ENCODE measurements around the gene KPNB1. TPM values are rescaled to one million over a fixed set of nuclear protein-coding genes. Genes with fewer than 3 reads are reported as not detected.

The KPNB1 gene
- polyA plus RNA-seq, 1 donor from 2014 or later = 117 TPM

DNA sequence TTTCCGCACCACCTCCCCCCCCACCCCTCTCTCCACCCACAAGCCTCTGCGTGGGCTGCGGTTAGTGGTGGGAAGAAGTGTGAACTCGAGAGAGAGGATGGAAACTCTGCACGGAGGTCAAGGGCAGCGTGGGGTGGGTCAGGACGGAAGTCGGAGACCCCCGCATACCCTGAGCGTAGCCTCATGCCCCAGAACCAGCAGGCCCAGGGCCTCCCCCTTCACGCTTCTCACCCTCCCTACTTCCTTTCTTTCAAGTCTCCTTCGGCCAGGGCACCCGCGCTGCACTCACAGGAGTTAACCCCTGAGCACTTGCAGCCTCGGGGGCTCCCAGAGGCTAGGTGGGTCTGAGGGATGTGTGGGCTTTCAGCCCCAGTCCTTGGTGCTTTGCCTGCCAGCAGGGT is 53.5 kb downstream of the KPNB1 start:
- TF ChIP-seq MXI1 (conservative IDR thresholded peaks at IDR 0.05; ENCODE audit: poor library complexity, severe bottlenecking) (no peak), SMC3 (conservative IDR thresholded peaks at IDR 0.05; ENCODE audit: poor library complexity) (no peak)
- TF ChIP-seq, protein P1, sequence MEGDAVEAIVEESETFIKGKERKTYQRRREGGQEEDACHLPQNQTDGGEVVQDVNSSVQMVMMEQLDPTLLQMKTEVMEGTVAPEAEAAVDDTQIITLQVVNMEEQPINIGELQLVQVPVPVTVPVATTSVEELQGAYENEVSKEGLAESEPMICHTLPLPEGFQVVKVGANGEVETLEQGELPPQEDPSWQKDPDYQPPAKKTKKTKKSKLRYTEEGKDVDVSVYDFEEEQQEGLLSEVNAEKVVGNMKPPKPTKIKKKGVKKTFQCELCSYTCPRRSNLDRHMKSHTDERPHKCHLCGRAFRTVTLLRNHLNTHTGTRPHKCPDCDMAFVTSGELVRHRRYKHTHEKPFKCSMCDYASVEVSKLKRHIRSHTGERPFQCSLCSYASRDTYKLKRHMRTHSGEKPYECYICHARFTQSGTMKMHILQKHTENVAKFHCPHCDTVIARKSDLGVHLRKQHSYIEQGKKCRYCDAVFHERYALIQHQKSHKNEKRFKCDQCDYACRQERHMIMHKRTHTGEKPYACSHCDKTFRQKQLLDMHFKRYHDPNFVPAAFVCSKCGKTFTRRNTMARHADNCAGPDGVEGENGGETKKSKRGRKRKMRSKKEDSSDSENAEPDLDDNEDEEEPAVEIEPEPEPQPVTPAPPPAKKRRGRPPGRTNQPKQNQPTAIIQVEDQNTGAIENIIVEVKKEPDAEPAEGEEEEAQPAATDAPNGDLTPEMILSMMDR (IDR thresholded peaks at IDR 0.05; ENCODE audit: poor library complexity, severe bottlenecking) = no peak

GRCh38 chr17:47703671-47704070 is 54.0 kb downstream of the KPNB1 start:
- H4K20me1 ChIP-seq (ENCODE audit: insufficient read depth) = no peaks in the 10 kb centered on the region
- no peaks in the 10 kb centered on the region for H3K79me2 ChIP-seq (replicated peaks; ENCODE audit: insufficient read depth, low read length)
- no peaks in the 10 kb centered on the region for H3F3A ChIP-seq (ENCODE audit: insufficient read depth, low read length, poor library complexity, severe bottlenecking)

More for the DNA sequence above, 53.5 kb downstream of the KPNB1 start:
- Histone ChIP-seq H3F3A (ENCODE audit: insufficient read depth, low read length, poor library complexity, severe bottlenecking) (no peaks in the 10 kb centered on the region), H3K9ac (ENCODE audit: low read length) (no peak overlapping the region), H3K79me2 (replicated peaks; ENCODE audit: insufficient read depth, low read length) (no peaks in the 10 kb centered on the region), H3K27ac (ENCODE audit: low read length) (no peak overlapping the region), H2AFZ (ENCODE audit: low read depth, low read length) (no peak overlapping the region), H3K27me3 (ENCODE audit: insufficient read depth, low read depth, low read length) (no peaks in the 10 kb centered on the region), H3K4me2 (ENCODE audit: low read length) (no peak overlapping the region), H3K9me2 (ENCODE audit: insufficient read depth, low read length) (no peaks in the 10 kb centered on the region), H3K9me3 (ENCODE audit: low read length) (no peaks in the 10 kb centered on the region), H3K4me3 (ENCODE audit: low read length) (no peak overlapping the region), H3K36me3 (ENCODE audit: insufficient read depth, low read length) (no peaks in the 10 kb centered on the region), H4K20me1 (ENCODE audit: insufficient read depth) (no peaks in the 10 kb centered on the region)

More at GRCh38 chr17:47703671-47704070, 54.0 kb downstream of the KPNB1 start:
- Histone ChIP-seq H3K4me2 (ENCODE audit: low read length) (no peak overlapping the region), H3K36me3 (ENCODE audit: insufficient read depth, low read length) (no peaks in the 10 kb centered on the region), H3K4me3 (ENCODE audit: low read length) (no peak overlapping the region), H3K9me2 (ENCODE audit: insufficient read depth, low read length) (no peaks in the 10 kb centered on the region), H3K27me3 (ENCODE audit: insufficient read depth, low read depth, low read length) (no peaks in the 10 kb centered on the region), H3K9ac (ENCODE audit: low read length) (no peak overlapping the region), H3K9me3 (ENCODE audit: low read length) (no peaks in the 10 kb centered on the region), H3K27ac (ENCODE audit: low read length) (no peak overlapping the region), H2AFZ (ENCODE audit: low read depth, low read length) (no peak overlapping the region)
- TF ChIP-seq POLR2AphosphoS5 (IDR thresholded peaks at IDR 0.05) (no peak), RAD21 (conservative IDR thresholded peaks at IDR 0.05) (no peak), SMC3 (conservative IDR thresholded peaks at IDR 0.05; ENCODE audit: poor library complexity) (no peak), REST (IDR thresholded peaks at IDR 0.05; ENCODE audit: borderline replicate concordance) (no peak), EZH2 (IDR thresholded peaks at IDR 0.05; ENCODE audit: borderline replicate concordance, insufficient read depth, low read length, poor library complexity, severe bottlenecking) (no peak), EP300 (conservative IDR thresholded peaks at IDR 0.05; ENCODE audit: poor library complexity, severe bottlenecking) (no peak), TAF1 (IDR thresholded peaks at IDR 0.05; ENCODE audit: low read depth) (no peak), MXI1 (conservative IDR thresholded peaks at IDR 0.05; ENCODE audit: poor library complexity, severe bottlenecking) (no peak)
- TF ChIP-seq, protein P1 (IDR thresholded peaks at IDR 0.05; ENCODE audit: poor library complexity, severe bottlenecking) = no peak
